ENCODE data around the gene ZBBX. TPM values are rescaled to one million over a fixed set of nuclear protein-coding genes. Genes with fewer than 3 reads are reported as not detected.

ZBBX gene
- total RNA-seq, 2 donors from 2014 or later: 3.0 TPM; not detected in 1

- no peaks in the 10 kb centered on the region for H3K9me3 ChIP-seq
- H3K27me3 ChIP-seq (replicated peaks; ENCODE audit: insufficient read depth): no peaks in the 10 kb centered on the region
- no peaks in the 10 kb centered on the region for H3K36me3 ChIP-seq
- intact Hi-C loops (cut with DNase I): loop anchor here (10.0 kb wide), 1 partner anchor 654 kb away; no protein-coding TSS in a partner anchor
- TF ChIP-seq POLR2AphosphoS5 (IDR thresholded peaks at IDR 0.05): no peak
- TF ChIP-seq POLR2A (IDR thresholded peaks at IDR 0.05): no peak
- TF ChIP-seq CTCF (IDR thresholded peaks at IDR 0.05): no peak
- H3K27ac ChIP-seq: no peak overlapping the region
- no peaks in the 10 kb centered on the region for H3K4me1 ChIP-seq (replicated peaks)
- no peak overlapping the region for H3K4me3 ChIP-seq
- DNase-seq (ENCODE audit: low spot score): no peak
Observed at GRCh38 chr3:167209011-167209410, 171.1 kb downstream of the ZBBX start.

DNA sequence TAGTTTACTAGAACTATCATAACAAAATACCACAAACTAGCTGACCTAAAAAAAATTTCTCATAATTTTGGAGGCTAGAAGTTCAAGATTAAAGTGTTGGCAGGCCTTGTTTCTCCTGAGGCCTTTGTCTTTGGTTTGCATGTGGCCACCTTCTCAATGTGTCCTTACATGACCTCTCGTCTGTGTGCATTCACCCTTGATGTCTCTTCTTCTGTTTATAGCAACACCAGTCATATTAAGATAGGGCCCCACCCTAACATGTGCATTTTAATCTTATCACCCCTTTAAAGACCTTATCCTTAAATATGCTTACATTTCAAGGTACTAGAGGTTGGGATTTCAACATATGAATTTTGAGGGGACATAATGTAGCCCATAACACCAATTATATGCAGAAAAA, 177.0 kb downstream of the ZBBX start:
- H3K4me1 ChIP-seq (replicated peaks): no peaks in the 10 kb centered on the region

GRCh38 chr3:167198949-167199600, 181.0 kb downstream of the ZBBX start:
- Histone ChIP-seq H3K27me3 (replicated peaks; ENCODE audit: insufficient read depth) (no peaks in the 10 kb centered on the region), H3K36me3 (no peaks in the 10 kb centered on the region), H3K27ac (no peak overlapping the region), H3K4me3 (no peak overlapping the region), H3K4me1 (replicated peaks) (no peaks in the 10 kb centered on the region), H3K9me3 (no peaks in the 10 kb centered on the region)
- TF ChIP-seq POLR2A (IDR thresholded peaks at IDR 0.05) (no peak), POLR2AphosphoS5 (IDR thresholded peaks at IDR 0.05) (no peak), CTCF (IDR thresholded peaks at IDR 0.05) (no peak)
- no peak for DNase-seq (ENCODE audit: low spot score)
- intact Hi-C loops (cut with DNase I): no loop called here
- WGBS: 95% methylated on average over 1 of the region's 1 CpG

More for the DNA sequence above, 177.0 kb downstream of the ZBBX start:
- Histone ChIP-seq H3K27me3 (replicated peaks; ENCODE audit: insufficient read depth) (no peaks in the 10 kb centered on the region), H3K27ac (no peak overlapping the region), H3K36me3 (no peaks in the 10 kb centered on the region), H3K9me3 (no peaks in the 10 kb centered on the region), H3K4me3 (no peak overlapping the region)
- 88% methylated on average over 1 of the region's 1 CpG for WGBS
- TF ChIP-seq POLR2AphosphoS5 (IDR thresholded peaks at IDR 0.05) (no peak), CTCF (IDR thresholded peaks at IDR 0.05) (no peak)
- intact Hi-C loops (cut with DNase I): loop anchor here (10.0 kb wide), 1 partner anchor 648 kb away; no protein-coding TSS in a partner anchor
- DNase-seq (ENCODE audit: low spot score): no peak

Other genes with a start within 250 kb of the ZBBX start
- gene SERPINI2, start 93.7 kb upstream of the ZBBX start, total RNA-seq: 1 to 10 TPM in 1 of 2 donors, not detected in 1; 3.1 TPM